Measurements from ENCODE around the gene EPN1. TPM values are rescaled to one million over a fixed set of nuclear protein-coding genes. Genes with fewer than 3 reads are reported as not detected.

EPN1 gene
- polyA plus RNA-seq, 4 donors = 66.6 to 152 (median 94.9) TPM

DNA sequence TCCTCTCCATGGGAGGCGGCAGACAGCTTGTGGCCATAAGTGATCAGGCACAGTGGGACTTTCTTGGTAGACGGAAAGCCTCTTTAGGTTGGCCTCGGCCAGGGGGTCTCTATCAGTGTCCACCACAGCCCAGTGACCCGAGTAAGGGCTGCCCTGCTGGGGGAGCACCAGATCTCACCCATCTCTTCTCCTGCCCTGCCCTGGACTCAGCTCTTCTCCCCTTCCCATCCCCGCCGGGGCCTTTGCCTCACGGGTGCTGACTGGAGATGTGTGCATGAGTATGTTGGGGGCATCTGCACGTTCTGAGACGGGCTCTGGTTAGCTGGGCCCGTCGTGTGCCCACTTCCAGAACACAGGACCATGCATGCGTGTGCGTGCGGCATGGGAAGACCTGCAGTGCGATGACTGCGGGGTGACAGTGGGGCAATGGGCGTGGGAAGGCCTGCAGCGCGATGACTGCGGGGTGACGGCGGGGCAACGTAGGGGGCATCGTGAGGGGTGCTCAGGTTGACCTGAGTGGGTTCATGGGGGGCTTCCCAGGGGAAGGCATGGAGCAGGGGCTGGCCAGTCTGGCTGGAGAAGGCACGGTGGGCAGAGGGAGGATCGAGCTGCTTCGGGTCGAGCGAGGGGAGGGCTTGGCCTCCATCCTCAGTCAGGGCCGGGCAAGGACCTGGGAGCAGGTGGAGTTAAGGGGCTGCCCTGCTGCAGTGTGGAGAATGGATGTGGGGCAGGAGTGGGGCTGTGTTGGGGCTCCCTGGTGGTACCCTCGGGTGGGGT lies 15.9 kb downstream of the EPN1 start:
- no peak for DNase-seq (ENCODE audit: low read depth in 4 of 4, low spot score in 3 of 4)

DNA sequence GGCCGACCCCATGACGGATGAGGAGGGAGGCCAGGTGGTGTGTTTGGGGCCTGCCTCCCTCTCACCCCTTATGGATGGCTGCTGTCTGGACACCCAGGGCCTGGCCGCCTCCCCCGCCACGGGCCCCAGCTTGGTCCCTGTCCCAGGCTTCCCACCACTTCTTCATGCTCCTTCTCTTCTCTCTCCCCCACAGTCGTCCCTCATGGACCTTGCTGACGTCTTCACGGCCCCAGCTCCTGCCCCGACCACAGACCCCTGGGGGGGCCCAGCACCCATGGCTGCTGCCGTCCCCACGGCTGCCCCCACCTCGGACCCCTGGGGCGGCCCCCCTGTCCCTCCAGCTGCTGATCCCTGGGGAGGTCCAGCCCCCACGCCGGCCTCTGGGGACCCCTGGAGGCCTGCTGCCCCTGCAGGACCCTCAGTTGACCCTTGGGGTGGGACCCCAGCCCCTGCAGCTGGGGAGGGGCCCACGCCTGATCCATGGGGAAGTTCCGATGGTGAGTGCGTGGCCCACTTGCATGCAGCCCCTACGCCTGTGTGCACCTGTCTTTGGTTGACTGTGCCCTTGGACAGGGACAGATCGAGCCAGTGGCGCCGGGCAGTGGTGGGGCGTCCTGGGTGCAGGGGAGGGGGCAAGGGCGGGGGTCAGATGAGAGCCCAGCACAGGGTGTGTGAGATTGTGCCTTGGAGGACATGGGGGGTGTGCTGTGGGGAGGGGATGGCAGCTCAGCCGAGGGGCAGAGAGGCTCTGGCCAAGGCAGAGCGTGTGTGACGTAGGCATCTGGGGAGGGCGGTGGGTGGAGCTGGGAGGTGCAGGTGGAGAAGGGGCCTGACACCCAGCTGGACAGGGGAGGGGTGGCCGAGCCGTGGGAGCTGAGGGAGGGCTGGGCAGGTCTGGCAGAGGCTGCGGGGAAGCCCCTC lies 16.8 kb downstream of the EPN1 start:
- DNase-seq (ENCODE audit: low read depth in 4 of 4, low spot score in 3 of 4) = no peak

DNA sequence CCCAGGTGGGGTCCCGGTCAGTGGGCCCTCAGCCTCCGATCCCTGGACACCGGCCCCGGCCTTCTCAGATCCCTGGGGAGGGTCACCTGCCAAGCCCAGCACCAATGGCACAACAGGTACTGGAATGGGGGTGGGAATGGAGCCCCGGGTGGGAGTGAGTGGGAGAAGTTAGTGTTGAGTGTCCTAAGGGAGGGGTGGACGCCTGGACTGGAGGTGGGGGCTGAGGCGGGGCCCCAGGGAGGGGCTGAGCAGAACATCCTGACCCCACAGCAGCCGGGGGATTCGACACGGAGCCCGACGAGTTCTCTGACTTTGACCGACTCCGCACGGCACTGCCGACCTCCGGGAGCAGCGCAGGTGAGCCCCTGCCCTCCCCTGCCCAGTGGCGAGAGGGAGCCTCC lies 17.7 kb downstream of the EPN1 start:
- no peak for DNase-seq (ENCODE audit: low read depth in 4 of 4, low spot score in 3 of 4)

DNA sequence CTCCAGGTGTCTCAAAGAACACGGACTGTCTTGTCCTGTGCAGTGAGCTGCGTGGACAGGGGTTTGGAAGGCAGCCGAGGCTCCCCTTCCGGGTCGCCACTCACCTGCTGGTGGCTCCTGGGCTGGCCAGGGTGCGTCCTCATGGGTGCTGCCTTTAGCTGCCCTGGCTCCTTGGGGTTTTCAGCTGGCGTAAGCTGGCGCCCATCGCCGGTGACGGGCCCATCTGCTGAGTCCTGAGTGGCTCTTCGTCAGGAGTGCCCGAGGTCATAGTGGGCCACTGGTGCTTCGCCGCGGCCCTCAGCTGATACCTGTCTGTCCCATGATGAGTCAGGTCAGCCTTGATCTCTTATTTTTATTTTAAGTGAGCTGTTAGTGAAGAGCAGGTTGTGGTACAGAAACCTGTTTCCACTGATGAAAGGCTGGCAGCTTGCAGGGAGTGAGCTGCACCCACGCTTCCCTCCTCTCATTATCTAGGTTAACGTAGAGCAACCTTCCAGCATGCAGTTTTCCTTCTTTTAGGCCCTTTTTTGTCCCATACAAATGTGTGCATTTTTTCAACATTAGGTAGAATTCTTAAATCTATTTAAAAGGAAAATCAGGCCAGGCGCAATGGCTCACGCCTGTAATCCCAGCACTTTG lies 18.4 kb downstream of the EPN1 start:
- DNase-seq (ENCODE audit: low read depth in 4 of 4, low spot score in 3 of 4) = no peak

DNA sequence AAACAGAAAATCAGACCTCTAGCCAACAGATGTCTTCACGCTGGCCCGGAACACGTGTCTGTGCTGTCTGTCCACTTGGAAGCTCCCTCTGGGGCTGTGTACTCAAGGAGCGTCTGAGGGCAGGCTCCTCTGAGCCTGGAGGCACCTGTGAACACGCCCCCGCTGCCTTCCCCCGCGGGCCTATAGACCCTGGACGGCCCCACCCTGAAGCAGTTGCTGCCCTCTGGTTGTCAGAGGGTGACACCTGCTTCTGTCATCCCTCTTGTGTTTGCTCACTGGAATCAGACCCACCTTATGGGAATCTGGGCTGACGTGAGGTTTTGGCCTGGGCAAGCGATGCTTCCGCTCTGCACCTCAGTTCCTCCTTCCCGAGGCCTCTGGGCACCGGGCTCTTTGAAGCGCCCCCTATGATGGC lies 19.2 kb downstream of the EPN1 start:
- no peak for DNase-seq (ENCODE audit: low read depth in 4 of 4, low spot score in 3 of 4)

DNA sequence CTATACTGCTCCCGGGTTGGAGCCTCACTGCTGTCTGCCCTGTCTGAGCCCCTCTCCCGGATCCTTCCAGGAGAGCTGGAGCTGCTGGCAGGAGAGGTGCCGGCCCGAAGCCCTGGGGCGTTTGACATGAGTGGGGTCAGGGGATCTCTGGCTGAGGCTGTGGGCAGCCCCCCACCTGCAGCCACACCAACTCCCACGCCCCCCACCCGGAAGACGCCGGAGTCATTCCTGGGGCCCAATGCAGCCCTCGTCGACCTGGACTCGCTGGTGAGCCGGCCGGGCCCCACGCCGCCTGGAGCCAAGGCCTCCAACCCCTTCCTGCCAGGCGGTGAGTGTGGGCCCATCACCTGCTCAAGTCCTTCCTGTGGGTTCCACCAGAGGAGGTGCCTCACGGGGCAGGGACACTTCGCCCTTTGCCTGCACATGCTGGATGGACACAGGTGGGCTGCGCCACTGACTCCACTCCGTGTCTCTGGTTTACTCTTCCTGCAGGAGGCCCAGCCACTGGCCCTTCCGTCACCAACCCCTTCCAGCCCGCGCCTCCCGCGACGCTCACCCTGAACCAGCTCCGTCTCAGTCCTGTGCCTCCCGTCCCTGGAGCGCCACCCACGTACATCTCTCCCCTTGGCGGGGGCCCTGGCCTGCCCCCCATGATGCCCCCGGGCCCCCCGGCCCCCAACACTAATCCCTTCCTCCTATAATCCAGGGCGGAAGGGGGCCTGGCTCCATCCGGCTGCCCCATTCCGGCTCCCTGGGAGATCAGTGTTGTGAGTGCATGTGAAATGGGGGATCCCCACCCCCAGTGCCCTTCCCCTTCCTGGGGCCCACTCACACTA lies 19.8 kb downstream of the EPN1 start:
- no peak for DNase-seq (ENCODE audit: low read depth in 4 of 4, low spot score in 3 of 4)

DNA sequence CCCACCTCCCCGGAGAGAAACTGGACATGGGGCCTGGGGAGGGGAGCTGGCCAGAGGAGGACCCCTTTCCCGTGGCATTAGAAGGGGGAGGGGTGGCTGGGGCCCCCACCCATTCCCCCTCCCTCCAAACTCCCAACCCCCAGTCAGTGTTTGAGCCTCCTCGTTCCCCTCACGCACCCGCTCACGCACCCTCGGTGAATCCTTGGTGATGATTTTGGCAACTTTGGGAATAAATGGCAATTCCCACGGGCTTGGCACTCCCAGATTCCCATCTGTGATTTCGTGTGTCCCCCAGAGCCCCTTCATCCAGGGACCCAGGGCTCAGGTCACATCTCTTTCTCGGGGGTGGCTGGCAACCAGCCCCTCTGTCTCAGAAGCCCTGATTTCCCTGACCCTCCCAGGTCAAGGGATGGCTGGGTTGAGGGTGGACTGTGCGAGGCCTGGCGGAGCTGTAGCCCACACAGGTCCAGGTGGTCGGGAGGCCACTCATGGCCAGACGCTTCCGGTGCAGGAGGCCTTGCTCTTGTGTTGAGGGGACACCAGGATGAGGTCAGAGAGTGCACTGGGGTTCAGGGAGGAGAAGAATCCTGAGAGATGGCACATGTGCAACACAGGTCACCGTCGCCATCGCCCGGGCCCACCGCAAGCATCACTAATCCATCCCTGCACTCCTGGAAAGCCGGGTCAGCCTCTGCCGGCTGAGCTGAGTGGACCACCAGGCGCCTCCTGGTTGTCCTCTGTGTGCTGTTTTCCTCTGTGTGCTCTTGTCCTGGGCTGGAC lies 20.7 kb downstream of the EPN1 start:
- no peak for DNase-seq (ENCODE audit: low read depth in 4 of 4, low spot score in 3 of 4)

DNA sequence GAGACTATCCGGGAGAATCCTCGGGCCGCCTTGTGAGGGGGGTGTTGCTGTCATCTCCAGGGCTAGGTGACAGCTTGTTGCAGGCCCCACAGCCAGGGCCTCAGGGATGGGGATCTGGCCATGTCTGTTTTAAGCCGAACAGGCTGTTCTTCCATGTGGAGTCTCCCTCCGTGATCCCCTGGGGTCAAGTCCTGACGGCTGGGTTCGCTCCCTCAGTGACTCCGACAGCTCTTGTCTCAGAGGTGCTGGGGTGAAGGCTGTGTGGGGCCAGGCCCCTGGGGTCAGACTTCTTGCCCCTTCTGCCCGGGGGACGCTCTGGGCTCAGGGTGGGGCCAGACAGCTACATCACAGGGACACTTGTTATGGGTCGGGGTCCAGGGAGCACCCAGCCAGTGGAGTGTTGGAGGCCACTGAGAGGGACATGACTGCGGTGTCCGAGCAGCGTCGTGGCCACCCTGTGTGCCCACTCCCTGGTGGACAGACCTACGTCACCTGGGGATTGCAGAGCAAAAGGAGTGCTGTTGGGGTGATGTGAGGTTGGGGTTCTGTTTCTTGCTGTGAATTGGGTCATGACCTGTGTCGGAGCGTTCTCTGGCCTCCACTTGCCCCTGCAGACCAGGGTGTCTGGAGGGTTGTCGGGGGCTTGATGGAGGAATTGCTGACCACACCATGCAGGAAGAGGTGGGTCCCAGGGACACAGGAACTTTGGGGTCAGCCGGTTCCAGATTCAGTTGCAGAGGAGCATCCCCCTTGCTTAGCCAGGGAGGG lies 21.5 kb downstream of the EPN1 start:
- no peak for DNase-seq (ENCODE audit: low read depth in 4 of 4, low spot score in 3 of 4)

DNA sequence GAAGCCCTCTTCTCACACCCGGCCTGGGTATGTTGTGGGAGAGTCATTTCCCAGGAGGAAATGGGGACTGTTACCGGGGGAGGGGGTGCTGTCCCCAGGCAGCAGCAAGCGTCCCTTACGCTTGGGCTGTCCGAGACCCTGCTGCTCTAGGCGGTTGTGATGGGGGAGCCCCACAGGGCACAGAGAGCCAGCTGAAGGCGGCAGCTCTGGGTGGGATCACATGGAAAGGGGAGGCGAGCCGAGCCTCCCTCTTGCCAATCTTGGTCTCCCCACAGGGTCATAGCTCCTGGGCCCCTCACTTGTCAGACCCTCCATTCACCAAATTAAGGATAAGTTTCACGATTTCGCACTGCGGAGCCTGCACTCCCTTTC lies 22.0 kb downstream of the EPN1 start:
- no peak for DNase-seq (ENCODE audit: low read depth in 4 of 4, low spot score in 3 of 4)

DNA sequence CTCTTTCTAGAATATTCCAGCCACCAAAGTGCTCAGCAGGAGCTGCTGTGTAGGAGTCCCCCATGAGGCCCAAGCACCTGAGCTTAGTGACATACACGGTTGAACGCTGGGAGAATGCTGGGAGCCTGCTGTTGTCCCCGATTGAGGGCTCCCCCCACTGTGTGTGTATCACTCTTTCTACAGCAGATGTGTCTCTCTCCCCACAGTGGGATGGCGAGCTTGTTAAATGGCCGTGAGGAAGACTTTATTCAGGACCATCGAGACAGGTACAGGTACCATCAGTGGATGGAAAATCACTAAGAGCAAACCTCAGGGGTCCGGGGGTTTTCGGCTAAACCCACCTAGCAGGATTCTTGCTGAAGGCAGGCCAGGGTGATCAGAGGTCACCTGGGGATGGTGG lies 22.7 kb downstream of the EPN1 start:
- DNase-seq (ENCODE audit: low read depth in 4 of 4, low spot score in 3 of 4) = no peak

DNA sequence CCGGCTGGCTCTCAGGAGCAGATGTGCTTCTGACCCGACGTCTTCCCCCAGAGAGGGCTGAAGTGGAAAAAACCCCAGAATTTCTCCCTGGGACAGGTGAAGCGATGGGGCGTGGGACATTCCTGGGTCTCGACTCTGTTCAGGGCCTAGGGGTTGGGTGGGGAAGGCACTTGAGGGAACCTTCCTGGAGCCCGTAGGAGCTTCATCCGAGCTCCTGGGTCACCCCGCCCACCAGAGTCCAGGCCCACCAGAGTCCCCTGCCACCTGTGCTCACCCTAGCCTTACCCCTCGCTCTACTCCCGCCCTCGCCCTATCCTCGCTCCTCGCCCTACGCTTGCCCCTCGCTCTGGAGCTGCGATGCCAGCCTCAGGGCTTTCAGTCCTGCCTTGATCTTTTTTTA lies 23.2 kb downstream of the EPN1 start:
- DNase-seq (ENCODE audit: low read depth in 4 of 4, low spot score in 3 of 4) = no peak

DNA sequence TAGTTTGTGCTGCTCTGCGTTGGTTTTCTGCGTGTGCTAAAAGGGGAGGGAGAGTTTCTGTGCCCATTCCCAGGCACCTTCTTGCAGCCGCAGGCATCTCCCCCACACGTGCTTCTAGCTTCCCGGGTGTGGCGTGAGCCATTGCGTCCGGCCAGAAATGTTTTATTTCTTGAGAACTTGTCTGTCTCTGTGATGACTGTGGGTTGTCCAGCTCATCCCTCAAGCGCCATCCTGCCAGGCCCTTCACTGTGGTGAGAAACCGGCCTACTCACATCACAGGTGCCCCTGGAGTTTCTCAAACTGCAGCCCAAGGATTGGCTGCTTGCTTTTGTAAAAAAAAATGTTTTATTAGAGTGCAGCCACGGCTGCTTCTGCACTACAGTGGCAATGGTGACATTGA lies 24.2 kb downstream of the EPN1 start:
- no peak for DNase-seq (ENCODE audit: low read depth in 4 of 4, low spot score in 3 of 4)

DNA sequence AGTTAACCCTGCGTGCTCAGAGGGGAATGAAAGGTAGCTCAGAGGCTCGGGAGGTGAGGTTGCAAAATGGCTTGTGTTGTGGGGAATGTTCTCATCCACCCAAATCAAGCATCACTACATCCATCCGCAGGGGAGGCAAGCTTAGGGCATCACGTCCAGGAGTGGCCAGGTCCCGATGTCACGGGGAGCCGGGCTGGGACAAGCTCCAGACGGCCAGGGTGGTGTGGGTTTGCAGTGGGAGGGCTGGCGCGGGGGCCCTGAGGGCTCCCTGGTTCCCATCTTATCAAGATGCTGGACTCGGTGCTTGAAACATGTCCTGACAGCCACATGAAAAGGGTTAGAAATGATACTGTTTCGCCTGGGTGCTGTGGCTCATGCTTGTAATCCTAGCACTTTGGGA lies 25.8 kb downstream of the EPN1 start:
- no peak for DNase-seq (ENCODE audit: low read depth in 4 of 4, low spot score in 3 of 4)

DNA sequence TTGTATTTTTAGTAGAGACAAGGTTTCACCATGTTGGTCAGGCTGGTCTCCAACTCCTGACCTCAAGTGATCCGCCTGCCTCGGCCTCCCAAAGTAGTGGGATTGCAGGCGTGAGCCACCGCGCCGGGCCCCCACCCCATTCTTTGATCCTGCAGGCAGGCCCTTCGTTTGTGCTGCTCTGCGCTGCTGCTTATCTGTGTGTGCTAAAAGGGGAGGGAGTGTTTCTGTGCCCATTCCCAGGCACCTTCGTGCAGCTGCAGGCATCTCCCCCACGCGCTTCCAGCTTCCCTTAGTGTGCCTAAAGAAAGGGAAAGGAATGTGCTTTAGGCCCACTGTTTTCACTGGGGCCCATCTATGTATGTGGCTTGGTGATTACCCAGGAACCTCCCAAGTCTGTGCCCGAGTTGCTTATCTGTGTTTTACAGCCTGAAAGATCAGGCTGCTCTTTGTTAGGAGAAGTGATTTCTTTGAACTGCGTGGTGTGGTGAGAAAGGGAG lies 27.2 kb downstream of the EPN1 start:
- DNase-seq (ENCODE audit: low read depth in 4 of 4, low spot score in 3 of 4) = no peak

DNA sequence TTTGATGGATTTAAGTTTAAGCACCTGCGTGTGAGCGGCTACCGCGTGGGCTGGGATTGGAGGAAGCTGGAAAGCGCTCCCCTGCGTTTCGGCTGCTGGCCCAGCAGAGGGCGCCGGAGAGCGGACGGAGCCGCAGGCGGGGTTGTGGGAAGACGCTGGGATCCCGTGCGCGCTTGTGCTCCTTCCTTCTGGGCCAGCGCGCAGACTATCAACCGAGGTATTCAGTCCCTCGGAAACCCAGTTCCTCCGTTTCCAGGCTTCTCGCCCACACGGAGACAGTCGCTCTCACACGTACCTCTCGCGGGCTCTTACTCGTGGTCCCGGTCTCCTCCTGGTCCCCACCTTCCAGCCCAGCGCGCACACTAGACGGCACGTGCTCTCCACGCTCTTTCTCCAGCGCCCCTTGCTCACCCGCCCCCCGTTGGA lies 28.8 kb downstream of the EPN1 start:
- DNase-seq (ENCODE audit: low read depth in 4 of 4, low spot score in 3 of 4) = no peak

DNA sequence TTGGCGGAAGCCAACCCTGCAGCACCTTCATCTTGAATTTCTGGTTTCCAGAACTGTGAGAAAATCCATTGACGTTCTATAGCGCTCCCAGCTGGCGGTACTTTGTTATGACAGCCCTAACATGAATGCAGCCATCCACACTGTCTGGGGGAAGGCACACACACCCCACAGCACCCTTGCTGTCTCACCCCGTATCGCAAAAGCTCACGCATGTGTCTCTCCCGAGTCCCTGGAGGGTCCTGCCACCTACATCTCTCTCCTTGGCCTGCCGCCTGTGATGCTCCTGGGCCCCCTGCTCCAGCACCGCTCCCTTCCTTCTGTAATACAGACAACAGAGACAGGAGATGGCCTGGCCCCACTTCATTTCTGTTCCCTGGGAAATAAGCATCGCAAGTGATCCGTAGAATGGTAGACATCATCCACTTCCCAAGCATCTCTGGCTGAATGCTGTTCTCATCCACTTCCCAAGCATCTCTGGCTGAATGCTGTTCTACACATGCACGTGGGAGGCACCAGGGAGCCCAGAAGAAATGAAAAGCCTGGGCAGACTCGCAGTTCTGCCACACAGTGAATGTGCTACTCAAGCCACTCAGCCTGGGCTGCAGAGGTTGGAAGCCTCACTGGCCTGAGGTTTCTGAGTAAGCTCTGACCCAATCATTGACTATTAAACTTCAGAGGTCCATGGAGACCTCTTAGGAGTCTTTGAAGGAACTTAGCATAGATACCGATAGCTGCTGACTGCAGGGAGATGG lies 29.6 kb downstream of the EPN1 start:
- DNase-seq (ENCODE audit: low read depth in 4 of 4, low spot score in 3 of 4) = no peak

DNA sequence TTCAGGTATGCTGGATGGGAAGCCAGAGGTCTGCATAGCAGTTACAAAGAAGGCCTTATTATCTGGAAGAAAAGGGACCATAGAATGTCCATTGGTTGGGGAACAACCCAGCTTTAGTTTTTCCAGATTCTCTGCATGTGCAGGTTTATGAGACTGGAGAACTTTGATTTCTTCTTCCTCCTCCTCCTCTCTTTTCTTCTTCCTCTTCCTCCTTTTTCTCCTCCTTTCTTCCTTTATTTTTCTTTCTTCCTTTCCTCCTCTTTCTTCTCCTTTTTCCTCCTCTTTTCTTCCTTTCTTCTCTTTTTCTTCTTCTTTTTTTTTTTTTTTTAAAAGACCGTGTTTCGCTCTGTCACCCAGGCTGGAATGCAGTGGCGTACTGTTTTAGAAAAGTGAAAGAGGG lies 30.9 kb downstream of the EPN1 start:
- DNase-seq (ENCODE audit: low read depth in 4 of 4, low spot score in 3 of 4) = no peak

DNA sequence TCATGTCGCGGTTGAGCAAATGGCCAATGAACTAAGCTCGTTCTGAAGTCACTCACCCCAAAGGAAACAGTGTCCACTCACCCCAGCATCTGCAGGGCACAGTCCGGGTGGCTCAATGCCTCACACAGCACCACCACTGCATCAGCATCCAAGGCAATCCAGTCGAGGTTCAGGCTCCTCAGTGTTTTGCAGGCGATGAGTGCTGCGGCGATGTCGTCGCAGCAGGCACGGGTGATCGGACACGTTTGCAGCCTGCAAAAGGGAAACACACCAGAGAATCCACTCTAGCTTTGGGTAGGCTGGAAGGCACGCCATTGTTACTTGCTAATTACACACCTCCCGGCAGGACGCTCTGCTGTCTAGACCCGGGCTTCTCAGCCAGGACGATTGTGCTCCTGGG lies 36.7 kb downstream of the EPN1 start:
- DNase-seq (ENCODE audit: low read depth in 4 of 4, low spot score in 3 of 4) = no peak

Measured in left renal pelvis (tissue), 4 donors.